GM12872 (cell line): Measurements from ENCODE around the gene OPCML.

Experiments
- TF ChIP-seq, protein P1 (sequence below): IDR thresholded peaks from 3 replicates; pipeline ENCODE4 v1.5.1; 2011; ENCODE audit warnings: low read depth, mild to moderate bottlenecking, low read length, moderate library complexity; ENCODE audit not compliant: insufficient read depth

OPCML gene

GRCh38 chr11:133385781-133386180 lies 146.5 kb downstream of the OPCML start:
- TF ChIP-seq, protein P1, sequence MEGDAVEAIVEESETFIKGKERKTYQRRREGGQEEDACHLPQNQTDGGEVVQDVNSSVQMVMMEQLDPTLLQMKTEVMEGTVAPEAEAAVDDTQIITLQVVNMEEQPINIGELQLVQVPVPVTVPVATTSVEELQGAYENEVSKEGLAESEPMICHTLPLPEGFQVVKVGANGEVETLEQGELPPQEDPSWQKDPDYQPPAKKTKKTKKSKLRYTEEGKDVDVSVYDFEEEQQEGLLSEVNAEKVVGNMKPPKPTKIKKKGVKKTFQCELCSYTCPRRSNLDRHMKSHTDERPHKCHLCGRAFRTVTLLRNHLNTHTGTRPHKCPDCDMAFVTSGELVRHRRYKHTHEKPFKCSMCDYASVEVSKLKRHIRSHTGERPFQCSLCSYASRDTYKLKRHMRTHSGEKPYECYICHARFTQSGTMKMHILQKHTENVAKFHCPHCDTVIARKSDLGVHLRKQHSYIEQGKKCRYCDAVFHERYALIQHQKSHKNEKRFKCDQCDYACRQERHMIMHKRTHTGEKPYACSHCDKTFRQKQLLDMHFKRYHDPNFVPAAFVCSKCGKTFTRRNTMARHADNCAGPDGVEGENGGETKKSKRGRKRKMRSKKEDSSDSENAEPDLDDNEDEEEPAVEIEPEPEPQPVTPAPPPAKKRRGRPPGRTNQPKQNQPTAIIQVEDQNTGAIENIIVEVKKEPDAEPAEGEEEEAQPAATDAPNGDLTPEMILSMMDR: no peak

DNA sequence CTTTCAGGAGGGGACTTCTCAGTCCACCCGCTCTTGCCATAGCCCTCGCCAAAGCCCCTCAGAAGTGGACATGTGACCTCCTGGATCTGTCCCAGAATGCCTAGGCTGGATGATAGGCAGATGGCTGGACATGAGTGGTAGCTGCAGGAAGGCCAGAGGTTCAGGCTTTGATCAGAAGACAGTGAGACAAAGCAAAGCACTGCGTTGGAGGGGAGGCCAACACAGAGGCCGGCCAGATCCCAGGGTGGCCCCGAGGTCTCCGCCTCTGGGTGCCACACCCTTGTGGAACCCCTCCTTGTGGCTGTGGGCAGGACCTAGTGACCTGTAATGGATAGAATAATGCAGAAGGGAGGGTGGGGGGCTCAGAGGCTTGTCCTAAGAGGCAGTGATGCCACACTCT lies 147.6 kb downstream of the OPCML start:
- TF ChIP-seq, protein P1: no peak

DNA sequence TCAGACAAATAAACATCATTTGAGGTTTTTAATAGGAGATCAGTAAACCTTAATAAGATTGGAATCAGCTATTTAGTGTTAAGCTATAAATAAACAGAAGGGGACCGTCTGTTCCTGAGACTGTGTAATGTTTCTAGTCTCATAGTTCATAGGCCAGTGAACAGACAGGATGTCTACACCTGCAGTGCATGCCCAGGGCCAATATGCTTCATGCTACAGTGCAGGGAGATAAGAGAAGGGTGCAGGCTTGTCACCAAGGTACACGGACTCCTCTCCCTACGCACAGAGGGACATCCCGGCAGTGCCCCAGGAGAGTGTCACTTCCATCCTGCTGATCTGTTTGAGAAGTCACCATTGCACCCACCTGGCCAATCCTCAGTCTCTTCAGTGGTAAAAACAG lies 148.6 kb downstream of the OPCML start:
- TF ChIP-seq, protein P1: no peak

DNA sequence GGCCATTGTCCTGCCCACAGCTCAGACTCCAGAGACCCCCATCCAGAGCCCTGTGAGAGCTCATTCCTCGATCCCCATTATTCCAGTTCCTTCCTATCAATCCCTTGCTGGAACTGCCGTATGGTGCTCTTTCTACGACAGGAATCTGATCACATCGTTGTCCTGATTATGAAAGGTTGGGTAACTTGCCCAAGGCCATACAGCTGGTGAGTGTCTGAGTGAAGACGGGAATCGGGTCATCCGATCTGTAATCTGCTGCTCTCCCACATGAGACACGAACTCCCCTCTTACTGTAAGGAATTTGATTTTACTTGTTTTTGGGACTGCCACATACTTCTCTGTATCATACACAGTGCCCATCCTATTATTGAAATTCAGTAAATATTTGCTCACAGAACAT lies 149.1 kb downstream of the OPCML start:
- TF ChIP-seq, protein P1: no peak

DNA sequence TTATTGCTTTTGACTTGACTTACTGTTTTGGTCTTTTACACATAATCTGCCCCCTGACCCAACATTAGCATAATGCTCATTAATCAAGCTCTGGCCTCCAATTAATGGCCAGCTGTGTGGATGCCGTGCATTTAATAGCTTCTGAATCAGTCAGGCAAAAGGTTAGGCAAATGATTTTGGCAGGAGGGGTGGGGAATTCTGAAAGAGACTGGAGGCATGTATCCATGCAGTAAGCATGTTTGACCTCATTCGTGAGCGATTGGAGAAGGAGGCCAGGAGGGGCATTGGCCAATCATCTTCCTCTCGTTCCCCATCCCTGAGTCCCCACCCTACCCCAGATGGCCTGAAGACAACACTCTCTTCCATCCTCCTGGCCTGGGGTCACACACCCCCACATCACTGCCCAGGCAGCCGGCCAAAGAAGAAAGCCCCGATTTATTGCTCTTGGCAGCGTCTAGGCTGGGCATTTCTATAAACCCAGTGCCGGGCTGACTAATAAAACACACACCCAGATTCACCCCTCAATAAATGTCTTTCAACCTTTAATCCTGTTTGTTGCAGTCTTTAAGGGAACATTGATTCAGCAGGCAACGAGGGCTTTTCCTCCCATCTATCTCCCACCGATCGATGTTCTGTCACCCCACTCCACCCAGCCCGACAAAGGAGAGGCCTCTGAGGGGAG lies 150.0 kb downstream of the OPCML start:
- TF ChIP-seq, protein P1: no peak

DNA sequence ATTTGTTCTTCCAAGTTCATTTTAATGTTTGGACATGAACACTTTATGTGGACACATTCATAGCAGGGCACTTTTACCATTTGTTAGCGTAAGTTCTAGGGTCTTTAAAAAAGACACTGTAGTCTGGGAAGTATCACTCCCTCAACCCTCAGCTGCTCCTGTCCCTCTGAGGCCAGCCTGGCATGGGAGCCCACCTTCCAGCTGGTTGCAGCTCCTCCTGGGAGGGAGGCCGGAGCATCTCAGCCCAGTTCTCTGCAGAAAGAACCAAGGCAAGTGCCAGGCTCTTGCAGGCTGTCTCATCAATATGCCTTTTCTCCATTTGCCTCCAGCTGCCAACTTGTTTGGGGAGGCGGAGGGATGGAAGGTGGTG lies 150.6 kb downstream of the OPCML start:
- TF ChIP-seq, protein P1: no peak

DNA sequence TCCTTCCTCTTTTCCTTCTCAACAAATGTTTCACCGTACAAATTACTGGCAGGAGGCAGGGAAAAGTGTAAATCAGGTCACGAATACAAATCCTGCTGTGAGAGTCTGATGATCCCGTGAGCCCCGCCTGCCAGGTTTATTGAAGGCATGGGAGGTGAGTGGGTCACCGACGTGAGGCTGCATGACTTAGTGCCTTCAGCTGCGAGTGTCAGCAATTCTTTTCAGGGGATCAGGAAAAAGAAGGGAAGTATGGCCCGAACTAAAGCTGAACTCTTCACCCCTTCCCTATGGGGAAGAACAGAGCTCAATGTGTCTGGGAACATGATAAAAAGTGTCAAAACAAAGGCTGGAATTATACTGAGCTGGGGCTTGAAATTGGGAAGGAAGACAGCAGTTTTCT lies 166.2 kb downstream of the OPCML start:
- TF ChIP-seq, protein P1: no peak
